Measurements from ENCODE around the gene ACTL6B. TPM values are rescaled to one million over a fixed set of nuclear protein-coding genes. Genes with fewer than 3 reads are reported as not detected.

ACTL6B gene
- total and polyA plus RNA-seq, 9 of the 15 experiments (the other 6 are each of a cell fraction or from before 2014, with no cell fraction given) = not detected

DNA sequence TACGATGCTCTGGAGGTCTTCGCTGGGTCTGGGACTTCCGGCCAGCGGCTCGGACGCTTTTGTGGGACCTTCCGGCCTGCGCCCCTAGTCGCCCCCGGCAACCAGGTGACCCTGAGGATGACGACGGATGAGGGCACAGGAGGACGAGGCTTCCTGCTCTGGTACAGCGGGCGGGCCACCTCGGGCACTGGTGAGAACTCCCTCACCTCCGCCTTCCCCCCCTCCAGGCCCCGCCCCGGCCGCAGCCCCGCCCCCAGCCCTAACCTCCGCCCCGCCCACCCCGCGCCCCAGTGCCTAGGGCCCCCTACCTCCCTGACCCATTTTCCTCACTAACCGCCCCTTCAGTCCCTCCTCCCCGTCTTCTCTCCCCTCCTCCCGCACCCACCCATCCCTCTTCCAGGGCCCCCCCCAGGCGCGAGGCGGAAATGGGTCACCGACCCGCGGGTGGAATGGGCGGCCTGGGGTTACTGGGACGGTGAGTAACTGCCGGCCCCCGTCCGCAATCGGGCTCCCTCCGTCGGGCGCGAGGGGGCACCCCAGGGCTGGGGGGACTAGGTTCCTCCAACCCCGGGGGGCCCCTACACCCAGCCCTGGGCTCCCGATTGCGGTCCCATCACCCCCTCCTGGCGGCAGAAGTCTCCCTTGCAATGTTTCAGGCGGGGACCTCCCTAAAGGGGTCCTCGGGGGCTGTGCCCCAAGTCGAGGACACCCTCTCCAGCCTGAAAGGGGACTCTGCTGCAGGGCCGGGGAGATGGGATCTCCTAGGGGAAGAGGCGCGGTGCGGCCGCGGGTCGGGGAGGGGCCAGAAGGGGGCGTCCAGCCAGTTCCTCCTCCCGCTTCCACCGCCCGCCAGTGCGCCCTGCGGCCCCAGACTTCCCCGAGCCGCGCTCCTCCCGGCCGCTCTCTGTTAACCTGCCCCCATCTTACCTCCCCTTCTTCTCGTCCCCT is 51.9 kb downstream of the ACTL6B start (continued):
- TF ChIP-seq ZFP1 (CRISPR knock-in tag; IDR thresholded peaks at IDR 0.05) = no peak
- peak in 1 of 2 experiments; percentile 69; a peak in 2 of 4 replicates for TF ChIP-seq ARNT (IDR thresholded peaks at IDR 0.05)
- TF ChIP-seq ZSCAN29 (IDR thresholded peaks at IDR 0.05) = no peak
- no peak; the same call in 1 of the 2 replicates for TF ChIP-seq STAT5A (IDR thresholded peaks at IDR 0.05; ENCODE audit: borderline replicate concordance, low read length)
- TF ChIP-seq, protein P1, sequence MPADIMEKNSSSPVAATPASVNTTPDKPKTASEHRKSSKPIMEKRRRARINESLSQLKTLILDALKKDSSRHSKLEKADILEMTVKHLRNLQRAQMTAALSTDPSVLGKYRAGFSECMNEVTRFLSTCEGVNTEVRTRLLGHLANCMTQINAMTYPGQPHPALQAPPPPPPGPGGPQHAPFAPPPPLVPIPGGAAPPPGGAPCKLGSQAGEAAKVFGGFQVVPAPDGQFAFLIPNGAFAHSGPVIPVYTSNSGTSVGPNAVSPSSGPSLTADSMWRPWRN (IDR thresholded peaks at IDR 0.05; ENCODE audit: low read depth) = 0 out of 2 replicates have a peak, but pooled peaks have one; percentile 48
- TF ChIP-seq SETDB1 (IDR thresholded peaks at IDR 0.05; ENCODE audit: low read length) = no peak
- TF ChIP-seq, protein P2, sequence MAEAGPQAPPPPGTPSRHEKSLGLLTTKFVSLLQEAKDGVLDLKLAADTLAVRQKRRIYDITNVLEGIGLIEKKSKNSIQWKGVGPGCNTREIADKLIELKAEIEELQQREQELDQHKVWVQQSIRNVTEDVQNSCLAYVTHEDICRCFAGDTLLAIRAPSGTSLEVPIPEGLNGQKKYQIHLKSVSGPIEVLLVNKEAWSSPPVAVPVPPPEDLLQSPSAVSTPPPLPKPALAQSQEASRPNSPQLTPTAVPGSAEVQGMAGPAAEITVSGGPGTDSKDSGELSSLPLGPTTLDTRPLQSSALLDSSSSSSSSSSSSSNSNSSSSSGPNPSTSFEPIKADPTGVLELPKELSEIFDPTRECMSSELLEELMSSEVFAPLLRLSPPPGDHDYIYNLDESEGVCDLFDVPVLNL (CRISPR knock-in tag; IDR thresholded peaks at IDR 0.05; ENCODE audit: low read depth) = no peak
- TF ChIP-seq SP1 (CRISPR knock-in tag; IDR thresholded peaks at IDR 0.05) = peak; percentile 52; the same call in 1 of the 2 replicates
- TF ChIP-seq CHD2 (IDR thresholded peaks at IDR 0.05; ENCODE audit: low read depth, low read length) = no peak
- TF ChIP-seq, protein P3, sequence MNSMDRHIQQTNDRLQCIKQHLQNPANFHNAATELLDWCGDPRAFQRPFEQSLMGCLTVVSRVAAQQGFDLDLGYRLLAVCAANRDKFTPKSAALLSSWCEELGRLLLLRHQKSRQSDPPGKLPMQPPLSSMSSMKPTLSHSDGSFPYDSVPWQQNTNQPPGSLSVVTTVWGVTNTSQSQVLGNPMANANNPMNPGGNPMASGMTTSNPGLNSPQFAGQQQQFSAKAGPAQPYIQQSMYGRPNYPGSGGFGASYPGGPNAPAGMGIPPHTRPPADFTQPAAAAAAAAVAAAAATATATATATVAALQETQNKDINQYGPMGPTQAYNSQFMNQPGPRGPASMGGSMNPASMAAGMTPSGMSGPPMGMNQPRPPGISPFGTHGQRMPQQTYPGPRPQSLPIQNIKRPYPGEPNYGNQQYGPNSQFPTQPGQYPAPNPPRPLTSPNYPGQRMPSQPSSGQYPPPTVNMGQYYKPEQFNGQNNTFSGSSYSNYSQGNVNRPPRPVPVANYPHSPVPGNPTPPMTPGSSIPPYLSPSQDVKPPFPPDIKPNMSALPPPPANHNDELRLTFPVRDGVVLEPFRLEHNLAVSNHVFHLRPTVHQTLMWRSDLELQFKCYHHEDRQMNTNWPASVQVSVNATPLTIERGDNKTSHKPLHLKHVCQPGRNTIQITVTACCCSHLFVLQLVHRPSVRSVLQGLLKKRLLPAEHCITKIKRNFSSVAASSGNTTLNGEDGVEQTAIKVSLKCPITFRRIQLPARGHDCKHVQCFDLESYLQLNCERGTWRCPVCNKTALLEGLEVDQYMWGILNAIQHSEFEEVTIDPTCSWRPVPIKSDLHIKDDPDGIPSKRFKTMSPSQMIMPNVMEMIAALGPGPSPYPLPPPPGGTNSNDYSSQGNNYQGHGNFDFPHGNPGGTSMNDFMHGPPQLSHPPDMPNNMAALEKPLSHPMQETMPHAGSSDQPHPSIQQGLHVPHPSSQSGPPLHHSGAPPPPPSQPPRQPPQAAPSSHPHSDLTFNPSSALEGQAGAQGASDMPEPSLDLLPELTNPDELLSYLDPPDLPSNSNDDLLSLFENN (IDR thresholded peaks at IDR 0.05; ENCODE audit: low read depth in 2 of 2, low read length in 2 of 2) = 0 out of 4 replicates have a peak, but pooled peaks of 1 of the 2 experiments have one; percentile 37
- no peak for TF ChIP-seq ZNF175 (CRISPR knock-in tag; IDR thresholded peaks at IDR 0.05; ENCODE audit: low read depth)
- no peak for TF ChIP-seq RFX5 (IDR thresholded peaks at IDR 0.05; ENCODE audit: low read depth, low read length)
- TF ChIP-seq, protein P4, sequence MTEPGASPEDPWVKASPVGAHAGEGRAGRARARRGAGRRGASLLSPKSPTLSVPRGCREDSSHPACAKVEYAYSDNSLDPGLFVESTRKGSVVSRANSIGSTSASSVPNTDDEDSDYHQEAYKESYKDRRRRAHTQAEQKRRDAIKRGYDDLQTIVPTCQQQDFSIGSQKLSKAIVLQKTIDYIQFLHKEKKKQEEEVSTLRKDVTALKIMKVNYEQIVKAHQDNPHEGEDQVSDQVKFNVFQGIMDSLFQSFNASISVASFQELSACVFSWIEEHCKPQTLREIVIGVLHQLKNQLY (CRISPR knock-in tag; conservative IDR thresholded peaks at IDR 0.05) = no peak
- TF ChIP-seq POLR2AphosphoS5 (IDR thresholded peaks at IDR 0.05; ENCODE audit: control insufficient read depth, insufficient read depth, low read depth, low read length) = no peak
- TF ChIP-seq, protein P5, sequence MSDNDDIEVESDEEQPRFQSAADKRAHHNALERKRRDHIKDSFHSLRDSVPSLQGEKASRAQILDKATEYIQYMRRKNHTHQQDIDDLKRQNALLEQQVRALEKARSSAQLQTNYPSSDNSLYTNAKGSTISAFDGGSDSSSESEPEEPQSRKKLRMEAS (CRISPR knock-in tag; IDR thresholded peaks at IDR 0.05) = no peak; the same call in 1 of the 2 replicates
- TF ChIP-seq HEY1 (CRISPR knock-in tag; IDR thresholded peaks at IDR 0.05; ENCODE audit: borderline replicate concordance) = no peak
- peak; percentile 69; the same call in 1 of the 2 replicates for TF ChIP-seq ELF1 (tag; IDR thresholded peaks at IDR 0.05)
- no peak for TF ChIP-seq CBX5 (IDR thresholded peaks at IDR 0.05; ENCODE audit: borderline replicate concordance, low read depth)
- TF ChIP-seq ZNF253 (CRISPR knock-in tag; conservative IDR thresholded peaks at IDR 0.05) = no peak
- TF ChIP-seq BHLHE40 (IDR thresholded peaks at IDR 0.05; ENCODE audit: low read length) = 0 out of 2 replicates have a peak, but pooled peaks have one; percentile 15

Data from K562 (cell line).